NK-92 (cell line): ENCODE measurements around the gene DSC3.
"Not testable (repeated sequence)": the region's sequence is repeated elsewhere in the genome, so short reads cannot be mapped to it uniquely, and the experiment has no call there.

Experiments
- DNase-seq: peaks from one replicate; lab custom pipeline; 2025; ENCODE audit not compliant: unreplicated experiment; lab: John Stamatoyannopoulos, UW

DSC3 gene

GRCh38 chr18:30978091-30978490 lies 64.5 kb downstream of the DSC3 start:
- DNase-seq, result not testable (repeated sequence)

DNA sequence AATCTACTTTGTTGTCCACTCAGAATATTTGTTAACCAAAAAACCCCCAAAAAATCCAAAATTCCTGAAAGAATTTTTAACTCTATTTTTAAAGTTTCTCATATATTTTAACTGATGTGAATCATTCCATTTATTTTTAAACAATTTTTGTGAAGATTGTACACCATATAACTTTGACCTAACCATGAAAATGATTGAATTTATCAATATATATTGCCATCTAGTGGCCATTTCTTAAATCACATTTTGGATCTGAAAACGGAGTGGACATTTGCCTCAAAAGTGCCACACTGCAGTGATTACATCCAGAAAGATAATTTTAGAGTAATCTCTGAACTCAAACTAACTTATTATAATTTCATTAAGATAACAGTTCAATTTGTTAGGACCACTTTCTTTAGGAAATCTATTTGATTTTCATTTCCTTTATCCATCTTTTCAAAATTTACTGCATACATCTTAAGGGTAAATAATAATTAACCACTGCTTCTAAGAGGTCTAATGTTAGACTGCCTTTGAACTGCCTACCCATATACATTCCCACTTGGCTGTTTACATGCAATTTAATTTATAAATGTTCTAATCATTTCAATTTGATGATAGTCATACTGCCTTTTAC lies 71.1 kb downstream of the DSC3 start:
- no peak for DNase-seq

DNA sequence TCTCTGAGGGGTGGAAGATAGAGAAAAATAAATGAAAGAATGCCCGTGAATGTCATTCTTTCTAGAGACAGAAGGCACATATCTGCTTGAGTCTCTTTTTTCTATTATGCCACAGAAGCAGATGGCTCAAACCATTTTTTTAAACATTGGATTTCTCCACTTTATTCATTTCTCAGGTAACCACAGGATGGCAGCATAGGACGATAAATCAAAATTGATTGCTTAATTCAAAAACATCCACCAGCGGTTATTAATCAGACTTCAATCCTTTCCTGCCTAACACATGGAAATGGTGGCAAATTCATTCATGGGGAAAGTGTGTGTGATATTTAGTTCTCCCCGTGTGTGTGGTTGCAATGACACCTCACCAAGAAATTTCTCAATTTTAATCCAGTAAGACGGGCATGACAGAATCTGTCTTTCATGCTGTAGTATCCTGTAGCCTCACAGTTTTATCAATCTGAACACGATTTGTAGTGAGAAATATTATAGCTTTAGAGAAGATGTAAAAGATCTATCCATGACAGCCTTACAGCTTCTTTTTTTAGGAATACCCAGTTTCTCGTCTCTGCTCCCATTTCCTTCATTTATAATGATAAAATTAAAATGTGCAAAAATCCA lies 72.2 kb downstream of the DSC3 start:
- DNase-seq, result no peak

GRCh38 chr18:30969670-30970170 lies 72.8 kb downstream of the DSC3 start:
- DNase-seq, result no peak

GRCh38 chr18:30967701-30968100 lies 74.8 kb downstream of the DSC3 start:
- no peak for DNase-seq

- DNase-seq, result no peak
Measured at GRCh38 chr18:30965237-30965636, 77.3 kb downstream of the DSC3 start.

DNA sequence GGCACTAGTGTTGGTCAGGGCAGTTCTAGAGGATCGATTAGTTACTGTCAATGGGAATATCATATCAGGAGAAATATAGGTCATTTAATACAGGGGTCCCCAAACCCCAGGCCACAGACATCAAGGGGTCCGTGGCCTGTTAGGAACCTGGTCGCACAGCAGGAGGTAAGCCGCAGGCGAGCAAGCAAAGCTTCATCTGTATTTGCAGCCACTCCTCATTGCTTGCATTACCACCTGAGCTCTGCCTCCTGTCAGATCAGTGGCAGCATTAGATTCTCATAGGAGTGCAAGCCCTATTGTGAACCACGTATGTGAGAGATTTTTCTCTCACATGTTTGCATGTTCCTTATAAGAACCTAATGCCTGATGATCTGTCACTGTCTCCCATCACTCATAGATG lies 81.9 kb downstream of the DSC3 start:
- DNase-seq, result no peak

- no peak for DNase-seq
Measured at GRCh38 chr18:30957066-30957465, 85.5 kb downstream of the DSC3 start.

GRCh38 chr18:30954262-30954661 lies 88.3 kb downstream of the DSC3 start:
- no peak for DNase-seq

DNA sequence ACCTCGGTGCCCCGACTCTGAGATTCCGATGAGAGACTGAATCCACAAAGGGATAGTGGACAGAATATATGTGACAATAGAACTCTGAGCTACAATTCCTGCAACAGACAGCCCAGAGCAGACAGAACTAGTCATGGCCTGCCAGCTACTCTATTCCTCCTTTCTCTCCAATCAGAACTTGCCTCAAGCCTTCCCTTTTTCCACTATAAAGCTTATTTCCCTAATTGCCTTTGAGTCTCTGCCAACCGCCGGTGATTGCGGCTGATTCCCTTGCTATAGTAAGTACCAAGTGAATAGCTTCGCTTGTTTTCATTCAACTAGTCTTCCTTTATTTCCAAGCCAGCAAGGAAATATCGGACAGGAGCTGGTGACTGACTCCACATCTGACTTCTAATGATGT lies 96.8 kb downstream of the DSC3 start:
- DNase-seq, result no peak

DNA sequence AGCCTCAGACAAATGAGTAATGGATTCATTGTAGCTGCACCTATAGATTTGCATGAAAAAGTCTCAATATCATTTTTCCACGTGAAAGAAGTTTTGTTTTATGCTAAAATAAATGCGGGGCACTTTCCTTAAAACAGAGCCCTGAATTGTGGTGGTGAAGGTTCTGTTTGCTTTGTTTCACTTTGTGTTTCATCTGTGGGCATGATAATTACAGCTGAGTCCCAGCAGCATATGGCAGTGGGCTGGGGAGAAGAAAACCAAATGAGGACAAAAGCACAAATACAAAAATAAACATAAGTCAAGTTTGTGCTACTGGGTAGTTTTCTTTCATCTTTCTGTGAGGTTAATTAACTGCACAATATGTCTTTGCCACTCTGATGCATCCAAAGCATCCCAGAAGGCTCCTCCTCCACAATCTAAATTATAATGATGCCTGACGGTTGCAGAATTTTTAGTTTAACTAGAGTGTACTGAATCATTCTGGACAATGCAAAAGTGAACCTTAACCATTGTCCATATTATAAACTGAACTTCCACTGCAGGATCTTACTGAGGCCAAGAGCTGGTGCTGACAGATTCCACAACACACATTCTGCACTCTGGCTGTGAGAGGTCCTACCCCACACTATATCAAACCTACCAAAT lies 97.6 kb downstream of the DSC3 start:
- no peak for DNase-seq

- DNase-seq, result no peak
Measured at GRCh38 chr18:30940952-30941539, 101.5 kb downstream of the DSC3 start.
